NCI-H460 (cell line): ENCODE data around the gene HIP1. TPM values are rescaled to one million over a fixed set of nuclear protein-coding genes. Genes with fewer than 3 reads are reported as not detected.
"Not testable (repeated sequence)": the region's sequence is repeated elsewhere in the genome, so short reads cannot be mapped to it uniquely, and the experiment has no call there.

ENCODE experiments used
- DNase-seq: peaks from one replicate; pipeline ENCODE4 v3.0.0-alpha.2; 2016; ENCODE audit warnings: low read depth; ENCODE audit errors: extremely low read depth
- total RNA-seq: library from RNA; depleted of rRNA; stranded (reverse); fragments of >200 nt; shearing (Covaris generic); gene quantifications from 2 replicates; pipeline ENCODE4 v1.2.3, GENCODE V29; 2014

HIP1 gene
- total RNA-seq, 1 experiment from 2014 or later, result 8.1 TPM

DNA sequence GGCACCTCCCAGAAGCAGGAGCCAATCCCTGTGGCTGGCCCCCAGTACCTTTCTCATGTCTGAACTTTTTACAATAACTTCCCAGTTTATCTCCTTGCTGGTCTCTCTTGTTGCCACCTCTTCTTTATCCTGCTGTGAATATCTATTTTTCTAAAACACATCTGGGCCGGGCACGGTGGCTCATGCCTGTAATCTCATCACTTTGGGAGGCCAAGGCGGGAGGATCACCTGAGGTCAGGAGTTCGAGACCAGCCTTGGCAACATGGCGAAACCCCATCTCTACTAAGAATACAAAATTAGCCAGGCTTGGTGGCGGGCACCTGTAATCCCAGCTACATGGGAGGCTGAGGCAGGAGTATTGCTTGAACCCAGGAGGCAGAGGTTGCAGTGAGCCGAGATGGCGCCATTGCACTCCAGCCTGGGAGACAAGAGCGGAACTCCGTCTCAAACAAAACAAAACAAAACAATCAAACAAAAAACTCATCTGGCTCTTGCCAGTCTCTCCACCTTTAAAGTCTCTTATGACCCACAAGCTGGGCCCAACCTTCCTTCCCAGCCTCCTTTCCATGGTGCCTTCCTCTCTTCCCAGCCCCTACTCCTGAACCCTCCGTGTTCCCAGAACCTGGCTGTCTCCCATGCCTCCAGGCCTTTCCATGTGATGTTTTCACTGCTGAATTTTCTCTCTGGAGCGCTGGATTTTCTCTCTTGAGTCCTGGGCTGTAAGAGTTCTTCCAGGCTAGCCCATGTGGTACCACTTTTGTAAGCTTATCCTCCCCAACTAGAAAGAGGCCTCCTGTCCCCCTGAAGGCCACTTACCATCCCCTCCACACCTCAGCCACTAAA, 51.3 kb downstream of the HIP1 start:
- no peak for DNase-seq

DNA sequence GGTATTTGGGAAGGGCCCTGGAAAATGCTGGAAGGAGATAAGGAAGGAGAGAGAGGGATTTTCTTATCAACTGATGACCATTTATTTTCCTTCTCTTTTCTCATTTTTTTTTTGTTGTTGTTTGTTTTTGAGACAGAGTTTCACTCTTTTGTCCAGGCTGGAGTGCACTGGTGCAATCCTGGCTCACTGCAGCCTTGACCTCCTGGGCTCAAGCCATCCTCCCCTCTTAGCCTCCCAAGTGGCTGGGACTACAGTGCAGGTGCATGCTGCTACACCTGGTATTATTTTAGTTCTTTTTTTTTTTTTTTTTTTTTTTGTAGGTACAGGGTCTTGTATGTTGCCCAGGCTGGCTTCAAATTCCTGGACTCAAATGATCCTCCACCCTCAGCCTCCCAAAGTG, 52.2 kb downstream of the HIP1 start:
- no peak for DNase-seq

DNA sequence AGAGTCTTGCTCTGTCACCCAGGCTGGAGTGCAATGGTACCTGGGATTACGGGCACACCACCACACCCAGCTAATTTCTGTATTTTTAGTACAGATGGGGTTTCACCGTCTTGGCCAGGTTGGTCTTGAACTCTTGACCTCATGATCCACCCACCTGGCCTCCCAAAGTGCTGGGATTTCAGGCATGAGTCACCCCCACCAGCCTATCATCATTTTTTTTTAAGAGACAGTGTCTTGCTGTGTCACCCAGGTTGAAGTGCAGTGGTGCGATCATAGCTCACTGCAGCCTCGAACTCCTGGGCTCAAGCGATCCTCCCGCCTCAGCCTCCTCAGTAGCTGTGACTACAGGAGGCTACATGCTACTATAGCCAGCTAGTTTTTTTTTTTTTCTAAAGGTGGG, 56.7 kb downstream of the HIP1 start:
- not testable (repeated sequence) for DNase-seq

DNA sequence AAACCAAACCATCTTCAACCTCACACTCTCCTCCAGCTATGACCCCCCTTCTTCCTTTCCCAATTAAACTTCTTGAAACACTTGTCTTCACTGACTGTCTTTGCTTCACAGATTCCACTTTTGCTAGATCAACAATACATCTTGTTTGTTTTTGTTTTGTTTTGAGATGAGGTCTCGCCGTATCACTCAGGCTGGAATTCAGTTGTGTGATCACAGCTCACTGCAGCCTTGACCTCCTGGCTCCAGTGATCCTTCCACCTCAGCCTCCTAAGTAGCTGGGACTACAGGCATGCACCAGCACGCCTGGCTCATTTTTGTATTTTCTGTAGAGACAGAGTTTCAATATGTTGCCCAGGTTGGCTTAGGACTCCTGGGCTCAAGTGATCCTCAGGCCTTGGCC, 59.7 kb downstream of the HIP1 start:
- DNase-seq, result no peak

DNA sequence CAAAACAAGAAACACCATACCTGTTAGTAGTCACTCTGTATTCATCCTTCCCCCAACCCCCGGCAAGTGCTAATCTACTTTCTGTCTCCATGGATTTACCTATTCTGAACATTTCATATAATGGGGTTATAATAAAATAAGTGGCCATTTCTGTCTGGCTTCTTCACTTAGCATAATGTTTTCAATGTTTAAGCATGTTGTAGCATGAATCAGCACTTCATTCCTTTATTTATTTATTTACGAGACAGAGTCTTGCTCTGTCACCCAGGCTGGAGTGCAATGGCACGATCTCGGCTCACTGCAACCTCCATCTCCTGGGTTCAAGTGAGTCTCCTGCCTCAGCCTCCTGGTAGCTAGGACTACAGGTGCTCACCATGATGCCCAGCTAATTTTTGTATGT, 69.2 kb downstream of the HIP1 start:
- DNase-seq, result no peak

DNA sequence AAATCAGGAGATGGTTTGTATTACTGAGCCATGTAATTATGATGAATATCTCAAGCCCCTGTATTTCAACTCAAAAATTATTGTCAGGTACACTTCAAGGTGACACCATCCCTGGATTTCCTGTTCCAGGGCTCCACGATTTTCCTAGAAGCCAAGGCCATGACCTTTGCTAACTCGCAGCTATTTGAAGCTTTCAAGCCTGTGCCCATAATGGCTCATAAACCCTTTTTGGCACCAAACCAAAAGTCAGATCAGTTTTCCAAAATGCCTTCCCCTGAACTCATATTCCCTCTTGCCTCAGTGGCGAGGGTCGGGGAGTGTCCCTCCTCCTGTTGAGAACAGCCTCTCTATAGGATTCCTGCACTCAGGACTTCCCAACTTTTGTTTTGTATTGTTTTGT, 70.8 kb downstream of the HIP1 start:
- no peak for DNase-seq

DNA sequence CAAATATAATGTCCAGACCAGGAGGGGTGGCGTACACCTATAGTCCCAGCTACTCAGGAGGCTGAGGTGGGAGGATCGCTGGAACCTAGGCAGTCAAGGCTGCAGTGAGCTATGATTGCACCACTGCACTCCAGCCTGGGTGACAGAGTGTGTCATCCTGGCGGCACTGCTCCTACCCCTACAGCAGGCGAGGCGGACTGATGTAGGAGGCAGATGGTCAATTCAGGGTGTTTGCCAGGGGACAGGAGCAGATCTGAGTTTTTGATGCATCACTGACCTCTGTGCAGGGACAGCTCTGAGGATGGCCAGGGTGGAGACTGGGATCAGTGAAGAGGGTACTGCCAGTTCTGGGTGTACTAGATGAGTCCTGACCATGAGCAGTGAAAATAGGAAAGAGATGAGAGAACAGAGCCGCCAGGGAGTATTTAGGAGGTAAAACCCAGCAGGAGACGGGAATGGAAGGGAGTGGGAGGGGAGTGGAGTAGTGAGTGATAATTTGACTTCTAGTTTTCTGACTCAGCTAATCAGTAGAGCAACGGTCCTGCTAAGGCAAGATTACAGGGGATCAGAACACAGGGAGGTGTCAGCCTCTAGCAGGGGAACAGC, 75.3 kb downstream of the HIP1 start:
- no peak for DNase-seq

DNA sequence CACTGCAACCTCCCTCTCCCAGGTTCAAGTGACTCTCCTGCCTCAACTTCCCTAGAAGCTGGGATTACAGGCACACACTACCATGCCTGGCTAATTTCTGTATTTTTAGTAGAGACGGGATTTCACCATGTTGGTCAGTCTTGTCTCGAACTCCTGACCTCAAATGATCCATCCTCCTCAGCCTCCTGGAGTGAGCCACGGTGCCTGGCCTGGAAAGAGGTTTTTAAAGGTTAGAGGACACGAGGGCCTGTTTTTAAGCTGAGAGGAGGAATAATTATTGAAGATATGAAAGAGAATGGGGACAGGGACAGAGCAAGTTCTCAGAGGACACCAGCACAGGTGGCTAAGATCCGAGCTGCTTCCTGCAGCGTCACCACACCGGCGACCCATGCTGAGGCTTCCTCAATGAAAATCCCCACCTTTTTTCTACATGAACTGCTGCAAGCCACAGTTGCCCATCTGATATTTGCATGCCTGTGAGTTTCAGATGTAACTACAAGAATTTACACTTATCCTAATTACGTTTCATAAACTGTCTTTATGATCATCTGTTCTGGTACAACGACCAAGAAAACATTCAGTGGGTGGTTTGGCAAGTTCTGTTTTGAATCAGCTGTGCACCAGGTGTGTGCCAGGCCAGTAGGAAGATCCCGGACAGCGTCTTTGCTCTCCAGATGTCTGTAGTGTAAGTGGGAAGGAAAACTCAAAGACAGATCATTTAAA, 76.0 kb downstream of the HIP1 start:
- DNase-seq, result no peak

DNA sequence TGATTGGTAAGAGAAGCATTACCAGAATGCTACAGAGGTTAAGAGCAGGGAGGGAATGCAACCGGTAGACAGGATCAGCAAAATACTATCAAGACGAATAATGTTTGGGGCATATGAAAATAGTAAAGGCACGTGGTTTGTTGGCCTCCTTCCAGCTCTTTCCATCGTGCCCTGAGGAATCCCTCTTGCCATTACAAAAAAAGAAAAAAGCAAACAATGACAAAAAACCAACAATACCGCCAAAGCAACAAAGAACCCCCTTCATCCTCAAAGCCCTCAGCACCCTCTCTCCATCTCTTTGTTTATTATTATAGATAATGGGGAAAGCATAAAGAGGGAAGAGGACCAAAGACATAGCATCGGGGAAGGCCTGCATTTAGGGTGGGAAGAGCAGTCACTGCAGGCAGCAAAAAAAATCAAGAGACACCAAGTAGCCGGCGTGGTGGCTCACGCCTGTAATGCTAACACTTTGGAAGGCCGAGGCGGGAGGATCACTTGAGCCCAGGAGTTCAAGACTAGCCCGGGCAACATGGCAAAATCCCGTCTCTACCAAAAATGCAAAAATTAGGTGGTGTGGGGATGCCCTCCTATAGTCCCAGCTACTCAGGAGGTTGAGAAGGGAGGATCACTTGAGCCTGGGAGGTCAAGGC, 78.0 kb downstream of the HIP1 start:
- DNase-seq, result no peak

DNA sequence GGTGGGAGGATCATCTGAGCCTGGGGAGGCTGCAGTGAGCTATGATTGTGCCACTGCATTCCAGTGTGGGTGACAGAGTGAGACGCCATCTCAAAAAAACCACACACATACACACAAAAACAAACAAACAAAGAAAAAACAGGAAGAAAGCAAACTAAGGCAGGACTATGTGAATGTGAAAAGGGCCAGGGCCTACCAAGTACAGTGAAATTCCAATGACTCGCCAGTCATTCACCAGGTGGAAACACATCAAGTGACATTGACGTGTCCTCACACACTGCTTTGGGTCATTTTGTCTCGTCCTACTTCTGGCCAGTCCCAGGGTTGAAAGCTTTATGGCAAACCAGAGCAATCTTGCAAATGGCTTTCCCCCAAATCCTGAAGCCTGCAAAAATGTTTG, 79.9 kb downstream of the HIP1 start:
- no peak for DNase-seq

DNA sequence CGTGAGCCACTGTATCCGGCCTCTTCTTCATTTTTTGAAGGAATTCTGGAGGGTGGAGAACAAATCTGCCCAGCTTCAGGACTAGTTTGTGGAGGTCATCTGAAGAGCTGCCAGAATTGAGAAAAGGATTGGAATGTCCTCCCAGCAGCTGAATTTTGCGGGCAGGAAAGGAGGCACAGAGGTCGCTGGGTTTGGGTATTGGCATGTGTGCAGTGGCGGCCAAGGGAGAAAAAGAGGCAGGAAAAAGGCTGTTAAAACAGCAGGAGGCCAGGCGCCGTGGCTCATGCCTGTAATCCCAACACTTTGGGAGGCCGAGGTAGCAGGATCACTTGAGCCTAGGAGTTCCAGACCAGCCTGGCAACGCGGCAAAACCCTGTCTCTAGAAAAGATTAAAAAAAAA, 80.4 kb downstream of the HIP1 start:
- no peak for DNase-seq

DNA sequence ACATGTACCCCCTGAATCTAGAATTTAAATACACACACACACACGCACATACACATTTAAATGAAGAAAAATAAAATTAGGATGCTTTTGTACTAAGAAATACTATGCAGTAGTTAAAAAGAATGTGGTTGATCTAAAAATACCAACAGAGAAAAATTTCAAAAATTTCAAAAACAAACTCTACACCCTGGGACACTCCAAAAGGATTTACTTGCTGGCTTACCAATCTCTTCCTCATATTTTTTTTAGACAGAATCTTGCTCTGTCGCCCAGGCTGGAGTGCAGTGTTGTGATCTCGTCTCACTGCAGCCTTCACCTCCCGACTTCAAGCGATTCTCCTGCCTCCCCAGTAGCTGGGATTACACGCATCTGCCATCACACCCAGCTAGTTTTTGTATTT, 80.9 kb downstream of the HIP1 start:
- DNase-seq, result no peak

DNA sequence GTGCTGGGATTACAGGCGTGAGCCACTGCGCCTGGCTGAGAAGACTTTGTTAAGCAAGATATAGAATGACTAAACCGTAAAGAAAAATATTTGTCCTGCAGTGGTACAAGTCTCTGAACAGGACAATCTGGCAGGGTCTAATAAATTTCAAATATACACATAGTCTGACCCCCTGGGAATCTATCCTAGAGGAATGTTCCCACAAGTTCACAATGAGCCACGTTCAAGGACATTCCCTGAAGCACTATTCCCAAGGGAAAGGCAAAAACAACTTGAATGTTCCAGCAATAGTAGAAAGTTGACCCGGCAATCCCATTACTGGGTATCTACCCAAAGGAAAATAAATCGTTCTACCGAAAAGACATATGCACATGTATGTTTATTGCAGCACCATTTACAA, 82.0 kb downstream of the HIP1 start:
- no peak for DNase-seq

DNA sequence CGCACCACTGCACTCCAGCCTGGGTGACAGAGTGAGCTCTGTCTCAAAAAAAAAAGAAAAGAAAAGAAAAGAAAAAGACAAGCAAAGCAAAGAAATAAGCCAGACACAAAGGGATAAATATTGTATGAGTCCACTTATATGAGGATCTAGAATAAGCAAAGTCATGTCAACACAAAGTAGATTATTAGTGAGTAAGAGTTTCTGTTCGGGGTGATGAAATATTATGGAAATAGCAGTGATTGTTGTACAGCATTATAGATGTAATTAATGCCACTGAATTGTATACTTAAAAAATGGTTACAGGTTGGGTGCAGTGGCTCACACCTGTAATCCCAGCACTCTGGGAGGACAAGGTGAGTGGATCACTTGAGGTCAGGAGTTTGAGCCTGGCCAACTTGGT, 83.2 kb downstream of the HIP1 start:
- no peak for DNase-seq

DNA sequence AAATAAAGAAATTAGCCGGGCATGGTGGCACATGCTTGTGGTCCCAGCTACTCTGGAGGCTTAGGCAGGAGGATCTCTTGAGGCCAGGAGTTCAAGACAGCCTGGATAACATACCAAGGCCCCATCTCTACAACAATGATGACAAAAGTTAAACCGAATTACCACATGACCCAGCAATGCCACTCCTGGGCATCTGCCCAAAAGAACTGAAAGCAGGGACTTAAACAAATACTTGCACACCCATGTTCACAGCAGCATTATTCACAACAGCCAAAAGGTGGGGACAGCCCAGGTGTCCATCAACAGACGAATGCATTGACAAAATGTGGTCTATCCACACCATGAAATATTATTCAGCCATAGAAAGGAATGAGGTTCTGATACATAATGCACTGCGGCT, 83.9 kb downstream of the HIP1 start:
- no peak for DNase-seq

DNA sequence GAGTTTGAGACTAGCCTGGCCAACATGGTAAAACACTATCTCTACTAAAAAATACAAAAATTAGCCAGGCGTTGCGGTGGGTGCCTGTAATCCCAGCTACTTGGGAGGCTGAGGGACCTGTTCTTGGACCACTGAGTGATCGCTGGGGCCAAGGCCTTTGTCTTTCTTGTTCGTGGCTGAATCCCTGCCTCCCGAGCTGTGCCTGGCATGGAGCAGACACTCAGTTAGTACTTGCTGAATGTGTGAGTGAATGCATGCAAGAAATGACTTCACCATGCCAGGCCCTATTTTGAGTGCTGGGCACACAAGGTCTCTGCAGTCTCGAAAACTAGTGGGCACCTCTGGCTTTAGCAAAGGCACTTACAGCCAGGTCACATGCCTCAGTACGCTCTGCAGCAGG, 85.1 kb downstream of the HIP1 start:
- DNase-seq, result no peak

DNA sequence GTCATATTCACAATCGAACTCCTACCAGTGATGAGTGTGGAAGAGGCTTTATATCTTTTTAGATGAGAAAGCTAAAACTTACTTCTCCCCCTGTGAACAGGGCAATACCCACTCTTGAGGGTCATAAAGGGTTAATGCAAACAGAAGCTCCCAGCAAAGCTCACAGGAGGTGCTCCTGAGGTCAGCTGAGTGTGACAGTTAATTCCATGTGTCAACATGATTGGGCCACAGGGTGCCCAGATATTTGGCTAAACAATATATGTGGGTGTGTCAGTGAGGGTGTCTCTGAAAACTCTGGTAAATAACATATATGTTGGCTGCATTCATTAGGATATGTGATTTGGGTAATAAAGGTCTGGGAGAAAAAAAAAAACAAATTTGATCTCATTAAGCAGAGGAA, 86.0 kb downstream of the HIP1 start:
- DNase-seq, result no peak

DNA sequence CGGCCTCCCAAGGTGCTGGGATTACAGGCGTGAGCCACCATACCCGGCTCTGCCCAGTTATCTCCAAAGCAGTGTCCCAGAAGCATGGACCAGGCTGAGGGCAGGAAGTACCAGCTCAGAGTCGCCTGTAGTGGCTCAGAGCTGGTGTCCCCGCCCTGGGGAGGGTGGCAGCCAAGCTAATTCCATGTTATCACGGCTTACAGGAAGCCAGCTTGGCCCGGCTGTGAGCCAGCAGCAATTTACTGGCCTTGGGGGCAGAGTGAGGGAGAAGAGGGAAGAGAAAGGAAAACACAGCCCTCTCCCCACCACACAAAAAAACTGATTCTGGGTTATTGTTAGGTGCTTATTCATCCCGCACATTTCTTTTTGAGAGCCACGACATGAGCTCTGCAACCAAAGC, 88.1 kb downstream of the HIP1 start:
- no peak for DNase-seq

DNA sequence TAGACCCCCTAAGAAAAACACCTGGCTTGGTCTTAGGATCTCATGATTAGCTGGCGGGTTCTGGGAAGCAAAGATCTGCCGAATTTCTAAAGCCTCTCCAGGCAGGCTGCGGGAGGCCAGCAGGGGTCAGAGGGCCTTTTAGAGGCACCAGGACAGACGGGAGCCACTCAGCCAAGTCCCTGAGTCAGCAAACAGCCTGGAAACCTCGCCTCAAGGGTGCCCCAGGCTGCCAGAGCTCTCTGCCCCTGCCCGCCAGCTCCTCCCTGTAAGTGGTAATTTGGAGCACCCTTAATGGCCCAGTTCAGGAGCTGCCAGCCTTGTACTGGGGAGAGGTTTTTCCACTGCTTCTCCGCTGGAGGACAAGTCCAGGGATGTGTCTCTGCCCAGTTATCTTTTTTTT, 88.7 kb downstream of the HIP1 start:
- no peak for DNase-seq

DNA sequence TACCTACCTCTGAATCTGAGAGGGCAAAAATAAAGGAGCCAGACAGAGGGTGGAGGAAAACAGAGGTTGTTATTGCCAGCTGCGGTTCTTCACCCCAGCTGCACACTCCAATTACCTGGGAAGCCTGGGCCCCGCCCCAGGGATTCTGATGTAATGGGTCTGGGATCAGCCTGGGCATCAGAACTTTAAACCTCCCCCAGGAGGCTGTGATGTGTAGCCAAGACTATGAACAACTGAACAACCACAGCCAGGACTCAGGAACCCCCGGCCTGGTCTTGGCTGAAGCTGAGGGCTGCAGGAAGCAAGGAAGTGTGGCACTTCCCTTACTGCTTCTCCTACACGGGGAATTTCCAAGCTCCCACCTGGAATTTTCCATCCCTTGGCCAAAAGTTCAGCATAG, 89.3 kb downstream of the HIP1 start:
- no peak for DNase-seq

DNA sequence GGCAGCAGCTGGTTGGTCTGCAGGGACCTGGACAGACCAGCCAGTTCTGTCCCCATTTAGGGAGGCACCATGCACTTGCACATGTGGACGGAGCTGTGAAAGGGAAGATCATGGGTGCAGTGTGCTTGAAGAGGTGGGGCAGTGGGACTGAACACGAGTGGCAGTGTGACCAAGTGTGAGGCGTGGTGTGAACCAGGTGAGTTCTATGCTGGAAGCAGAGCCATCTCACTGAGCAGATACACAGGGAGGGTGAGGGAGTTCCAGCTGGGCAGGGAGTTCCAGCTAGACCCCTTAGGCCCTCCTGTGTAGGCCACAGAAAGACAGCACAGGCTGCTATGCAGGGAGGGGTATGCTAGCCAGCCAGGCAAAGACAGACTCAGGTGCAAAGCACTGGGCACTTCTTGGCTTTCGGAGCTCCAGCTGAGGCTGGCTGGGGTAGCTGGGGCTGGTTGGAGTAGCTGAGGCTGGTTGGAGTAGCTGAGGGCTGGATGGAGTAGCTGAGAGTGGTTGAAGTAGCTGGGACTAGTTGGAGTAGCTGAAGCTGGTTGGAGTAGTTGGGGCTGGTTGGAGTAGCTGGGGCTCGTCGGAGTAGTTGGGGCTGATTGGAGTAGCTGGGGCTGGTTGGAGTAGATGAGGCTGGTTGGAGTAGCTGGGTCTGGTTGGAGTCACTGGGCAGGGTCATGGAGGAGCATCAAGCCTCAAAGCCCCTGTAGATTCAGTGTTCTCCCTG, 90.9 kb downstream of the HIP1 start:
- DNase-seq, result no peak
